HG03108 (cell line): ENCODE measurements around the gene CCDC88C.

Experiments
- ATAC-seq: cut with Tn5 transposase; IDR thresholded peaks from one replicate; pipeline ENCODE4 v1.9.1; 2021; ENCODE audit warnings: moderate library complexity; ENCODE audit not compliant: unreplicated experiment

CCDC88C gene

DNA sequence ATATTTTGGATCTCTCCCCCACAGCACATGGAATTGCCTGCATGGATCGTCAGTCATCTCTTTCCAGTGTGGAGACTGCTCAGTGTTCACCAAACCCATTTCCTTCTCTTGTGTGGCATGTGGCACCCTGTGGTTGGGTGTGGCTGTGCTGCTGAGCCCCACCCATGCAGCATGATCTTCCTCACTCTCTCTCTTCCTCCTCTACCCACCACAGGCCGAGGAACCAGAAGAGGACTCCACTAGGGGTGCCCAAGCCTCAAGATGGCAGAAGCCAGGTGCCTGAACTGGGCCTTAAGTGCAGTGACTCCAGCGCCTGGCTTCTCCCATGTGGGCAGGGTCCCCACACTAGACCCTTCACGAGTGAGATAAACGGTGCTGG, 106.3 kb downstream of the CCDC88C start:
- no peak for ATAC-seq

DNA sequence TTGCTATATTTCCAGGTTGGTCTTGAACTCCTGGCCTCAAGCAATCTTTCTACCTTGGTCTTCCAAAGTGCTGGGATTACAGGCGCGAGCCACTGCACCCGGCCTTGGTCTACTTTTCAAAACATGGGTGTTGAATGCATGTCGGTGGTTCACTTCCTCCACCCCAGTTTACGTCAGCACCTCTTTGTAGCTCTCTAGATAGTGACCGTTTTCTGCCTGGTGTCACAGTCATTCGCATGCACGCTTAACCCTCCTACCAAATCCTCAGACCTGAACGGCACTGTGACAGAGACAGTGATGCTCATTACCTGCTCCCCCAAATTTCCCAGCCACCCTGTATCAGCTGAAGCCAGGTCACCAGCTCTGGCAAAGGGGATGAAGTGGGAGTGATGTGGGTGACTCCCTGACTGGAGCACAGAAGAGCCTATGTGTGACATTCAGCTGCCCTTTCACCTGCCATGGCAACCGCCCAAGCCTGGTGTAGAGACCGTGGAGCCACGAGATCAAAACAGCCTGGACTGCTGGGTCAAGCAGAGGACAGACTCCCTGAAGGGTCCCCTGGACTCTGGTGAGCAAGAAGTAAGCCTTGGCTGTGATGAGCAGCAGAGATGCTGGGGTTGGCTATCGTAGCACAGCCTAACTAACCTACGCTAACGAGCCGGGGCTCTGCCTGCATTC, 106.9 kb downstream of the CCDC88C start:
- no peak for ATAC-seq

DNA sequence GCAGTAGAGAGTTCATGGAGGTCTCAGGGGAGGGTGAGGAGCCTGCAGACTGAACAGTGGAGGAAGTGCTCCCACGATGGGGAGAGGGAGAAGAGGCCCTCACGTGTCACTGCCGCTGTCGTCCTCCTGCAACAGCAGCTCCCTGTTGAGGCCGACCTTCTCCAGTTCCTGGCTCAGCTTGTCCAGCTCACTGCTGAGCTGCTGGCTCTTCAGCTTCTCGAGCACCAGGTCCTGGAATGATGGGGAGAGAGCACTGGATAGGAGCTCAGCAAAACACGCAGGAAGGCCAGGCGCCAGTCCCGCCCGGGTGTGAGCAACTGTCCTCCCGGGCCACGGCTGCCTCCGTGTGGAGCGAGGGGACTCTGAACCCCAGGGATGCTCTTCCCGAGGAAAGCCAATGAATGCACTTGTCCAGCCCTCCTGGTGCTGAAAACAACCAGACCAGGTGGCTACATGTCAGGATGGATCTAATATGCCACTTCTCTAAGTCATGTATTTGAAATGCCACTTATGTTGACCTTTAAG, 107.8 kb downstream of the CCDC88C start:
- no peak for ATAC-seq

DNA sequence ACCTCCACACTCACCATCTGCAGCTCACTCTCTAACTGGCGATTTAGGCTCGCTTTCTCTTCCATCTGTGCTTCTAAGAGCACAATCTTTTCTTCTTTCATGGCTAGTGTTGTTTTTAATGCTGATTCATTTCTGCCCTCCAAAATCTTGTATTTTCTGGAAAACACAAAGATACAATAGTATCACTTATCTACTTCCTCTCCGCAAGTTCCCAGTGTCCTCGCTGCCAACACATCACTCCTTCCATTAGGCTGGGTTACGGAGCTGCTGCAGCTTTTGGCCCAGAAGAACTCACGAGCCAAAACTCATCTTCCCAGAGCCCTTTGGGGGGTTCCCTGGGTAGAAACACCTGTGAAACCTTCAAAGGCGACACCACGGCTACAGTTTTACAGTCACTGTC, 109.3 kb downstream of the CCDC88C start:
- ATAC-seq: no peak

GRCh38 chr14:91307652-91308051, 110.0 kb downstream of the CCDC88C start:
- no peak for ATAC-seq

- ATAC-seq: no peak
These were observed 110.6 kb downstream of the CCDC88C start for GRCh38 chr14:91307046-91307445.

DNA sequence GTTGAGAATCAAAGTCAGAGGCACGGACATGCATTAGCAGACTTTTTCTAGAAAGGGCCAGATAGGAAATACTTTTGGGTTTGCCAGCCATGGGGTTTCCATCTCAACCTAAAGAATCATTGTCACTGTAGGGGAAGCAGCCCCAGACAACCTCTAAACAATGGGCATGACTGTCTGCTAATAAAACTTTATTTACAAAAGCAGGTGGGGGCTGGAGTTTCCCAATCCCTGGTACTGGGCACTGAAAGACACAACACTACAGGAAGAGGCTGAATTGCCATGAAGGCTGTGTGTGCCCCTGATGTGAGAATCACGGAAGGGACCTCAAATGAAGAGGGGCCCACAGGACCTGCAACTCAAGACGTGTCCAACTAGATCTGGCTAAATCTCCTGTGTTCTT, 111.1 kb downstream of the CCDC88C start:
- ATAC-seq: no peak

GRCh38 chr14:91305650-91306431, 111.8 kb downstream of the CCDC88C start:
- ATAC-seq: no peak

DNA sequence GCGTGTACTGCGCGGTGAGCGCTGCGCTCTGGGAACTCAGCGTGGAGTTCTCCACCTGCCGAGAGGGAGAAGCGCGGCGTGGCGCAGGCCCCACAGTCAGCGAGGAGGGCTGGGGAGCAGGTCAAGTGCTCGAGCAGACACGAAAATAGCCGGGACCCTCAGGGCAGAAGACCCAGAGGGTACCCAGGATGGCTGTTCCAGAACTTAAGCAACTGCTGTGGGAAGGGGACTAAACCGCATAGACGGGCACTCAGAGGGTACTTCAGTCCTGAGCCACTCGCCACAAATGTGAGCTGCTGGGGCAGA, 113.7 kb downstream of the CCDC88C start:
- no peak for ATAC-seq

- peak; percentile 45 for ATAC-seq
These were observed 114.3 kb downstream of the CCDC88C start for GRCh38 chr14:91303091-91303923.

DNA sequence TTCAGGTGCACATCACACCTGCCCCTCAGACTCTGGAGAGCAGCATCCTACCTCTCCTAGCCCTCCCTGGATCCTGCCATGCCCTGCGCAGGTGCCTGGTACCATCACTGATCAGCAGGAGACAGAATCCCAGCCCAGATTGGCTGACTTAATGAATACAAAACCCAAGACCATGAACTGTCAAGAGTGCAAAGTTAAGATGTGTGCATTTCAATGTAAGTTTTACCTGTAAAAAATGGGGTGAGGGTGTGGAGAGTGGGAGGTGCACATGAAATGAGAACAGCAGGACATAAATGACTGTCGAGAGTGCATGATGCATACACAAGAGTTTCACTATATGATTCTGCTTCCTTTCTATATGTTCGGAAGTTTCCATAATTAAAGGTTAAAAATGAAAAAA, 115.2 kb downstream of the CCDC88C start:
- no peak for ATAC-seq

DNA sequence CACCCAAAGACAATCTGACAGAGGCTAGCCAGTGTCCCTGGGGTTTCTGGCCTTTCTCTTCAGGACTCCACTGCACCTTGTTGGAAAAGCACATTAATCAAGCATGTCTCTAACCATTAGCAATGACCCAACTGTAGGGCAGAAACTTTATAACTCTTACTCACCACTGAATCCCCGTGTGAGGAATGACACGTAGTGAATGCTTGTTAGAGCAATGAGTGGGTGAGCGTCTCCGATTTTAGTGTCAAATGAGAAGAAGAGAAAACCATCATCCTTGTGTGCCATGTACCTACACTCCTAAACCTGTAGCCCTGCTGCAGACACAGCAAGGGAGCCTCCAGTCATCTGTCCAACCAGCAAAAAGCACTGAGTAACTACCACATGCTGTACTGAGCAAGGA, 116.7 kb downstream of the CCDC88C start:
- no peak for ATAC-seq

DNA sequence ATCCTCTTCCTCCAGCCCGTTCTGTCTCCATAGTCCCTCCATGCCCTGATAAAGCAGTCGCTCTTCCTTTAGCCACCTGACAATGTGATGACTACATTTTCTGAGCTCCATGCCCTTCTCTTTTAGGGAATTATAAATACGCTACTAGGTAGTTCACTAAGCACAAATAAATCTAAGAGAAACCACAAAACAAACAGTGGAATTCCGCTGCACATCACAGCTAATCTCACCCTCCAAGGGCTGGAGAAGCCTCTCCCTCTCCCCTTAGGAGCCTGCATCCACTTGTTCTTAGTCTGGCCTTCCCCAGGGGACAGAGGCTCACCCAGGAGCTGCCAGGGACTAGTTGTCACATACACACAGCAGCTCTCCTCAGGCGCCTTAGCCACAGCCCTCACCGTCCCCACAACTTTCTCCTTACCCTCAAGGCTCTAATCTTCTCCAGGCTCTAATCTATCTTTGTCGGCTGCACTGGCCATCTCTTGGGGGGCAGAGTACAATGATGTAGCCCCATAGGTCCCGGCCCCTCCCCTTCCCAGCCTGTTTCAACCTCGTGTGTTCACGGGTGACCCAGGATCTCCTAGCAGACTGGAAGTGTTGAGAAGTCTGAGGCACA, 117.2 kb downstream of the CCDC88C start:
- no peak for ATAC-seq

DNA sequence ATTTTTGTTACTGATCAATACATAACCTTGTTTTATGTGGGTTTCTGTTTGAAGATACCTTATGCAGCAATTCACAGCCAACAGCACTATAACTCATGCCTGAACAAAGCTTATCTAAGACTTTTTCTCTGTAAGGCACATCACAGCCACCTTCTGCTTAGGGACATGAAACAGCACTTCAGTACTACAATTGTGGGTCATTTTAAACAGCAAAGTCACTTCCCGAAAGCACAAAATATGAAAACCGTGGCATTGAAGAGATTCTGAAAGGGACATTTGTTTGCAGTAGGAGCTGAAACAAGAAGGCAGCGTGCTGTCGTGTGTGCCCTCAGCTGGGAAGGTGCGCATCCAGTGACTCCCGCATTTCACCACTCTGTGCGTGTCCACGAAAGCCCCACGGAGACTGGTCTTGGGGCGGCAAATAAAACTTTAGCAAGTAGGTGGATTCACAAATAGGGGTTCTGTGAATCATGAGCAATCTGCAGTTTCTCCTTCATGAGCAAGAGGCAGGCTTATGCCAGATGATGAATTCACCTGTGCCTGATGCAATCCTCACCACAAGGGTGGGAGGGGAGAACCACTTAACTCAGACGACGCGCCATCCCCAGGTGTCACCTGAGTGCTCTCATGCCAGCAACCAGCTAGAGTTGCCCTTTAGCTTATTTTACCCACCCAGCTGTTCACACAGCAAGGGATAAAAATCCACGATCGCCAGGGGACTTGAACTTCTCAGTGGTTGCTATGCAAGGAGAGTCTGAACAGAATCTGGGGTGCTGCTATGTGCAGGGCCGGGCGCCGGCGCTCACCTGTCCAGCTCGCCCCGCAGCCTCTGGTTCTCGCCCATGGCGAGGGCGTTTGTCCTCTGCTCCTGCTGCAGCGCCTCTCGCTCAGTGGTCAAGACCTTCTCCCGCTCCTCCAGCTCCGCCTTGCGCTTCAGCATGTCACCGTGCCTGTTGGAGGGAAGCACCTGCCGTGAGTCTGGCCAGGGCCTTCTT, 118.2 kb downstream of the CCDC88C start:
- no peak for ATAC-seq

DNA sequence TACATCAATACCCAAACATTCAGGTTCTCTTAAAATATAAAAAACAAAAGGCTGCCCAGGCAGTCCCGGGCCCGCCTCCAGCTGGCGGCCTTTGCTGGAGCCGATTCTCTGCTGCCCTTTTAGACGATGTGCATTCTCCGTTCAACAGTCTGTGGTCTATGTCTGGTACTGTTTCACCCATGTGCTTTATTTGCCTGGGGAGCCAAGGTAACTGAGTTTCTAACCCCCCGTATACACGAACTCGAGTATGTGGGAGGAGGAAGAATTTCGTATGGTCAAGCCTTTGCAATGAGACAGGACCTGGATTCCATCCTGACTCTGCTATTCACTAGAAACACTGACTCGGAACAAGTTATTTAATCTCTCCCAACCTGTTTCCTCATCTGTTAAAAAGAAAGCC, 119.0 kb downstream of the CCDC88C start:
- ATAC-seq: no peak

- no peak for ATAC-seq
These were observed 120.4 kb downstream of the CCDC88C start for GRCh38 chr14:91297081-91297711.

DNA sequence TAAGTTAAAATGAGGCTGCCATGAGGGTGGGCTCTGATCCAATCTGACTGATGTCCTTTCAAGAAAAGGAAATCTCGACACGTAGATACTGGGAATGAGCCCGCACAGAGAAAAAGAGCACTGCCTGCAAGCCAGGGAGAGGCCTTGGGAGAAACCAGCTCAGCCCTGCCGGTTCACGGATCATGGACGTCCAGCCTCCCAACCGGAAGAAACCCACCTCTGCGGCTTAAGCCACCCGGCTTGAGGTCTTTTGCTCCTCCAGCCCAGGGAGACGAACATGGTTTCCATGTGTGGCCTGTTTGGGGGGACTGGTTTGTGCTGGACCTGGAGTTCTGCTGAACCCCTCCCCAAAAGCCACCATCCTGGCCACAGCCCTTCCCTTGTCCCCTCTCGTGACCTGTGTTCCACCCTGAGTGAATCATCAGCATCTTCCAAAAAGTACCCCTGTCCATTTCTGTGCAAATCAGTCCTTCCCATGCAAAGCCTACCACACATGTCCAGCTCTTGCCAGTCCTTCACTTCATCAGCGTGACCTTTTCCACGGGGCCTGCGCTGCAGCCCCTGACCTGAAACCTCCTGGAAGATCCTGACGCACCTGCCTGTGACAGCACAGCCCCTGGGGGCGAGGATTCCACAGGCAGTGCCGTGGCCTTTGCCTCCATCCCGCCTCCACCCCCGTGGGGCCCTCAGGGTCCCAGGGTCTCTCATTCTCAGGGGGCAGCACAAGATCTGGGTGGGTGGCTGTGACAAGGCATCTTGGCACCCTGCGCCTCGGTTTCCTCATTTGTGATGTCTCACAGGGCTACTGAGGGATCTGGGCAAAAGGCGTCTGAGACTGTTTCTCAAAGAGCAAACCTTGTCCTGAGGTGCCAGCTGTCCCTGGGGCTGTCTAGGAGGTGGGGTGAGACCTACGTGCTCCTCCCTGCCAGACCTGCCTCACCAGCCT, 121.5 kb downstream of the CCDC88C start:
- no peak for ATAC-seq

- ATAC-seq: no peak
These were observed 122.3 kb downstream of the CCDC88C start for GRCh38 chr14:91295276-91295845.
